WI38 (cell line): ENCODE data around the gene CEP170.
"Not testable (repeated sequence)": the region's sequence is repeated elsewhere in the genome, so short reads cannot be mapped to it uniquely, and the experiment has no call there.

ENCODE experiments used
- H3K4me3 ChIP-seq: 2 replicates; pipeline ENCODE4 v1.5.1; 2011; ENCODE audit warnings: low read depth, mild to moderate bottlenecking, control low read depth, low read length

The CEP170 gene

GRCh38 chr1:243087368-243087767, 167.7 kb downstream of the CEP170 start:
- H3K4me3 ChIP-seq: not testable (repeated sequence)
